ENCODE data around the gene BBS10. TPM values are rescaled to one million over a fixed set of nuclear protein-coding genes. Genes with fewer than 3 reads are reported as not detected.

The BBS10 gene
- total and polyA plus RNA-seq, 2 donors (not counting 1 experiment from before 2014, with no cell fraction given) = 1.9 to 12.9 TPM

DNA sequence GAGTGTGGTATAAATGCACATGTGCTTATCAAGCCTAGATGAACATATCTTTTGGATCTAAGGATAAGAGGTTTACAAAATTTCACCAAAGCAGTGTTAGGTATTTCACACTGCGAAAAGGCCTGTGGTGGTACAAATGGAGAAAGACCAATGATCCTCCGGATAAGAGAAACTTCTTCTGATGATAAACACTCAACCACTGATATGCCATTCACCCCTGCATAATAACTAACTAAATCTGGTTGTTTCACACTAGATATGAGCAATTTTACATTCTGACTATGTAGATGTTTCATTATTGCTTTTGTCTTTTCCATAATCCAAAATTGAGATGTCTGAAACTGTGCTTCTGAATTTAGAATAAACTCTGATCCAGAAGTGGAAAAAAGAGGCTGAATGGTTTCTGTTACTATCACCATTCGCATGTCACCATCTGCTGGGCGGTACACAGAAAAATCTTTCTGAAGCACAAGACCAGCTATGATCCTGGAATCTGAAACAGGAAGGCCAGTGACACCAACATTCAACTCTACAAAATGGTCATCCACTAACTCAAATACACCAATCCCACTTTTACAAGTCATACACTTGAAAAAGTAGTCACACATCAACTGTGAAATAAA lies 1.3 kb downstream of the BBS10 start:
- Histone ChIP-seq H2AFZ (ENCODE audit: insufficient read depth, low read depth, low read length, poor library complexity, severe bottlenecking) (peak overlapping the region; percentile 96), H3K9ac (ENCODE audit: low read length) (peak overlapping the region; percentile 84), H3K27me3 (replicated peaks in 1 of 4; ENCODE audit: control extremely low read depth in 1 of 4, control insufficient read depth in 3 of 4, insufficient read depth in 4 of 4, low read length in 3 of 4) (no peaks in the 10 kb centered on the region), H4K20me1 (ENCODE audit: control insufficient read depth, insufficient read depth, low read length, poor library complexity, severe bottlenecking) (no peaks in the 10 kb centered on the region), H3K27ac (ENCODE audit: low read length in 2 of 2) (peak overlapping the region in 1 of 2 donors; percentile 86), H3K4me1 (ENCODE audit: control insufficient read depth in 2 of 2, insufficient read depth in 2 of 2, low read length in 2 of 2) (peaks cover 17% of the 10 kb centered on the region in 2 donors), H3K9me3 (ENCODE audit: control extremely low read depth in 1 of 3, control insufficient read depth in 2 of 3, insufficient read depth in 1 of 3, low read length in 2 of 3) (peaks cover 0 to 4% (median 0%) of the 10 kb centered on the region in 3 donors), H3K4me3 (ENCODE audit: control extremely low read depth in 1 of 5, extremely low read depth in 1 of 5, insufficient read depth in 1 of 5, low read depth in 2 of 5, low read length in 4 of 5) (peak overlapping the region in 1 of 5 experiments; percentile 90), H3K4me2 (replicated peaks; ENCODE audit: low read depth, low read length, poor library complexity, severe bottlenecking) (peak overlapping the region; percentile 81), H3K36me3 (replicated peaks in 1 of 2; ENCODE audit: control extremely low read depth in 1 of 2, control insufficient read depth in 1 of 2, extremely low read depth in 1 of 2, insufficient read depth in 2 of 2, low read length in 1 of 2) (no peaks in the 10 kb centered on the region), H3K79me2 (ENCODE audit: control insufficient read depth, insufficient read depth, low read length) (peaks cover 5% of the 10 kb centered on the region)
- H3K4me1 Mint-ChIP-seq = peaks cover 27% of the 10 kb centered on the region
- DNase-seq (peak; percentile 47), ATAC-seq (ENCODE audit: low read depth) (no peak)
- peak overlapping the region; percentile 92 for H3K4me3 Mint-ChIP-seq
- ChIA-PET CTCF (interaction anchor here (0.6 to 2.2 kb wide), 10 partner anchors 13 to 835 kb away, joined by 3 to 12 read pairs (median 4); partner anchors contain the start of genes KRR1, OSBPL8 and PHLDA1), POLR2A (interaction anchor here (0.9 kb wide), 1 partner anchor 417 kb away, joined by 3 read pairs; the partner anchor contains the start of gene ZDHHC17)
- WGBS (ENCODE audit: insufficient coverage) = 17% methylated on average over 2 of the region's 4 CpGs
- no peaks in the 10 kb centered on the region for H3K9me3 Mint-ChIP-seq (ENCODE audit: insufficient read depth)
- intact Hi-C loops (cut with micrococcal nuclease) = loop anchor here (5.0 kb wide), 4 partner anchors 190 to 1015 kb away; partner anchors contain the start of genes CAPS2, GLIPR1L1 and PHLDA1
- no peaks in the 10 kb centered on the region for H3K27me3 Mint-ChIP-seq
- TF ChIP-seq EZH2 (IDR thresholded peaks at IDR 0.05; ENCODE audit: borderline replicate concordance, insufficient read depth, low read depth, low read length, poor library complexity, severe bottlenecking) (no peak), CTCF (IDR thresholded peaks at IDR 0.05) (no peak)
- H3K27ac Mint-ChIP-seq = peak overlapping the region; percentile 98

- H3K4me3 ChIP-seq (ENCODE audit: control extremely low read depth in 1 of 5, extremely low read depth in 1 of 5, insufficient read depth in 1 of 5, low read depth in 2 of 5, low read length in 4 of 5) = no peak overlapping the region
- DNase-seq = no peak
These were observed 2.0 kb downstream of the BBS10 start for GRCh38 chr12:76346236-76346635.

More at GRCh38 chr12:76346236-76346635, 2.0 kb downstream of the BBS10 start:
- no peaks in the 10 kb centered on the region for H3K9me3 Mint-ChIP-seq (ENCODE audit: insufficient read depth)
- no peak for ATAC-seq (ENCODE audit: low read depth)
- intact Hi-C loops (cut with micrococcal nuclease) = loop anchor here (5.0 kb wide), 4 partner anchors 189 to 1014 kb away; partner anchors contain the start of genes CAPS2, GLIPR1L1 and PHLDA1
- Histone ChIP-seq H2AFZ (ENCODE audit: insufficient read depth, low read depth, low read length, poor library complexity, severe bottlenecking) (no peak overlapping the region), H3K27me3 (replicated peaks in 1 of 4; ENCODE audit: control extremely low read depth in 1 of 4, control insufficient read depth in 3 of 4, insufficient read depth in 4 of 4, low read length in 3 of 4) (no peaks in the 10 kb centered on the region), H3K4me1 (ENCODE audit: control insufficient read depth in 2 of 2, insufficient read depth in 2 of 2, low read length in 2 of 2) (peaks cover 17% of the 10 kb centered on the region in 2 donors), H3K27ac (ENCODE audit: low read length in 2 of 2) (no peak overlapping the region), H3K9me3 (ENCODE audit: control extremely low read depth in 1 of 3, control insufficient read depth in 2 of 3, insufficient read depth in 1 of 3, low read length in 2 of 3) (peaks cover 0 to 4% (median 0%) of the 10 kb centered on the region in 3 donors), H4K20me1 (ENCODE audit: control insufficient read depth, insufficient read depth, low read length, poor library complexity, severe bottlenecking) (no peaks in the 10 kb centered on the region), H3K36me3 (replicated peaks in 1 of 2; ENCODE audit: control extremely low read depth in 1 of 2, control insufficient read depth in 1 of 2, extremely low read depth in 1 of 2, insufficient read depth in 2 of 2, low read length in 1 of 2) (no peaks in the 10 kb centered on the region), H3K9ac (ENCODE audit: low read length) (no peak overlapping the region), H3K4me2 (replicated peaks; ENCODE audit: low read depth, low read length, poor library complexity, severe bottlenecking) (no peak overlapping the region), H3K79me2 (ENCODE audit: control insufficient read depth, insufficient read depth, low read length) (peaks cover 5% of the 10 kb centered on the region)
- peaks cover 27% of the 10 kb centered on the region for H3K4me1 Mint-ChIP-seq
- CTCF ChIA-PET = interaction anchor here (0.7 kb wide), 1 partner anchor 819 kb away, joined by 3 read pairs; no protein-coding TSS in a partner anchor
- H3K27me3 Mint-ChIP-seq = no peaks in the 10 kb centered on the region
- no CpG with 5 or more reads among the region's 4 CpGs for WGBS (ENCODE audit: insufficient coverage)
- TF ChIP-seq EZH2 (IDR thresholded peaks at IDR 0.05; ENCODE audit: borderline replicate concordance, insufficient read depth, low read depth, low read length, poor library complexity, severe bottlenecking) (no peak), CTCF (IDR thresholded peaks at IDR 0.05) (no peak)
- H3K27ac Mint-ChIP-seq = no peak overlapping the region
- peak overlapping the region; percentile 16 for H3K4me3 Mint-ChIP-seq
- POLR2A ChIA-PET = no interaction called here

All from B cell (primary cell).